DND-41 (cell line): ENCODE measurements around the gene SCT.
"Not testable (repeated sequence)": the region's sequence is repeated elsewhere in the genome, so short reads cannot be mapped to it uniquely, and the experiment has no call there.

Source experiments
- ATAC-seq: fragments of 200-7000 bp; cut with Tn5 transposase; 3 replicates; pipeline ENCODE4 v1.9.1; 2021; ENCODE audit warnings: low read depth; ENCODE audit not compliant: insufficient read depth
- DNase-seq: peaks from one replicate; pipeline ENCODE4 v3.0.0-alpha.2; 2020
- H2AFZ ChIP-seq: 2 replicates; pipeline ENCODE4 v1.6.0; 2012; ENCODE audit warnings: low read depth, low read length
- H3K27ac ChIP-seq: 2 replicates; pipeline ENCODE4 v1.5.1; 2012; ENCODE audit warnings: low read length, inconsistent platforms
- H3K27me3 ChIP-seq: fragments of 200-600 bp; sonication (generic); 2 replicates; pipeline ENCODE4 v1.6.0; 2012; ENCODE audit warnings: low read length, mild to moderate bottlenecking, inconsistent platforms; ENCODE audit not compliant: insufficient read depth, poor library complexity
- H3K36me3 ChIP-seq: 2 replicates; pipeline ENCODE4 v1.5.1; 2012; ENCODE audit warnings: low read length, inconsistent platforms; ENCODE audit not compliant: insufficient read depth
- H3K4me1 ChIP-seq: 2 replicates; pipeline ENCODE4 v1.5.1; 2012; ENCODE audit warnings: mild to moderate bottlenecking, low read length; ENCODE audit not compliant: insufficient read depth
- H3K4me2 ChIP-seq: 2 replicates; pipeline ENCODE4 v1.6.0; 2012; ENCODE audit warnings: mild to moderate bottlenecking, moderate library complexity, low read length, inconsistent platforms; ENCODE audit not compliant: insufficient read depth
- H3K4me3 ChIP-seq, 2 experiments: fragments of 200-600 bp in 1 of 2; shearing (Covaris generic) in 1 of 2; 2 replicates each; pipeline ENCODE4 v1.5.1; 2012 to 2016; ENCODE audit warnings: inconsistent platforms in 2 of 2, low read length in 2 of 2, mild to moderate bottlenecking in 2 of 2, low read depth in 1 of 2, moderate library complexity in 1 of 2
- H3K79me2 ChIP-seq: 2 replicates; pipeline ENCODE4 v1.6.0; 2012; ENCODE audit warnings: low read length, inconsistent platforms; ENCODE audit not compliant: insufficient read depth
- H3K9ac ChIP-seq: 2 replicates; pipeline ENCODE4 v1.6.0; 2012; ENCODE audit warnings: low read depth, mild to moderate bottlenecking, inconsistent platforms, low read length, moderate library complexity
- H3K9me3 ChIP-seq: 2 replicates; pipeline ENCODE4 v1.5.1; 2012; ENCODE audit warnings: low read length, moderate library complexity, mild to moderate bottlenecking, inconsistent platforms; ENCODE audit not compliant: insufficient read depth, severe bottlenecking
- H4K20me1 ChIP-seq: 2 replicates; pipeline ENCODE4 v1.6.0; 2012; ENCODE audit warnings: low read length; ENCODE audit not compliant: insufficient read depth
- EZH2 ChIP-seq: IDR thresholded peaks from 3 replicates; pipeline ENCODE4 v1.6.1; 2012; ENCODE audit warnings: borderline replicate concordance, low read depth, mild to moderate bottlenecking, moderate library complexity, low read length, inconsistent platforms; ENCODE audit not compliant: severe bottlenecking
- TF ChIP-seq, protein P1 (sequence below): IDR thresholded peaks from 2 replicates; pipeline ENCODE4 v1.5.1; 2012; ENCODE audit warnings: borderline replicate concordance, low read length, moderate library complexity, mild to moderate bottlenecking; ENCODE audit not compliant: poor library complexity, severe bottlenecking; ENCODE audit errors: extremely low read depth

Gene SCT

DNA sequence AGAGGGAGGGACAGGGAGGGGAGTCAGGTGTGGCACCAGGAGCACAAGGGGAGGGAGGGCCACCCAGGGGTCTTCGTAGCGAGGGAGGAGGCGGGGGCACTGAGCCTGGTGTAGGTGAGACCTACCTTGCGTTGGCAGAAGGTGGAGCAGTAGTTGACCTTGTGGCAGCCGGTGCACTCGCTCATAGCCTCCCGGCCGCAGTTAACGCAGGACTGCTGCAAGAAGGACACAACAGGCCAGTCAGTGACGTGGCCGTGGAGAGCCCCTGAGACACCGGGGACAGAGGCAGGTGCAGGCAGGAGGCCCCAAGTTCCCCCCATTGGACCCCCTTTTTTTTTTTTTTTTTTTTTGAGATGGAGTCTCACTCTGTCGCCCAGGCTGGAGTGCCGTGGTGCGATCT is 26.9 kb upstream of the SCT start:
- H3K36me3 ChIP-seq = peaks cover 75% of the 10 kb centered on the region
- DNase-seq = no peak

DNA sequence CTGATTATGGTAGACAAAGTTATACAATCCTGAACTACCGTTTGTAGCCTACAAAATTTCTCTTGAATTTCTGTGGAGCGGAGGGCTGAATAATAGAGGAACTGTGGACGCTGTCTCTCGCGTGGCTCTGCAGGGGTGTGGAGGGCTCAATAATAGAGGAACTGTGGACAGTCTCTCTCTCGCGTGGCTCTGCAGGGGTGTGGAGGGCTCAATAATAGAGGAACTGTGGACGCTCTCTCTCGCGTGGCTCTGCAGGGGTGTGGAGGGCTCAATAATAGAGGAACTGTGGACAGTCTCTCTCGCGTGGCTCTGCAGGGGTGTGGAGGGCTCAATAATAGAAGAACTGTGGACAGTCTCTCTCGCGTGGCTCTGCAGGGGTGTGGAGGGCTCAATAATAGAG is 26.2 kb upstream of the SCT start:
- not testable (repeated sequence) for ATAC-seq

More for the DNA sequence above, 26.9 kb upstream of the SCT start:
- H3K9ac ChIP-seq = no peak overlapping the region
- H3K27me3 ChIP-seq = no peaks in the 10 kb centered on the region
- no peak overlapping the region for H2AFZ ChIP-seq
- peaks cover 15% of the 10 kb centered on the region for H4K20me1 ChIP-seq
- H3K4me3 ChIP-seq = no peak overlapping the region
- no peaks in the 10 kb centered on the region for H3K4me1 ChIP-seq
- H3K4me2 ChIP-seq = no peak overlapping the region
- H3K79me2 ChIP-seq = no peaks in the 10 kb centered on the region
- TF ChIP-seq, protein P1, sequence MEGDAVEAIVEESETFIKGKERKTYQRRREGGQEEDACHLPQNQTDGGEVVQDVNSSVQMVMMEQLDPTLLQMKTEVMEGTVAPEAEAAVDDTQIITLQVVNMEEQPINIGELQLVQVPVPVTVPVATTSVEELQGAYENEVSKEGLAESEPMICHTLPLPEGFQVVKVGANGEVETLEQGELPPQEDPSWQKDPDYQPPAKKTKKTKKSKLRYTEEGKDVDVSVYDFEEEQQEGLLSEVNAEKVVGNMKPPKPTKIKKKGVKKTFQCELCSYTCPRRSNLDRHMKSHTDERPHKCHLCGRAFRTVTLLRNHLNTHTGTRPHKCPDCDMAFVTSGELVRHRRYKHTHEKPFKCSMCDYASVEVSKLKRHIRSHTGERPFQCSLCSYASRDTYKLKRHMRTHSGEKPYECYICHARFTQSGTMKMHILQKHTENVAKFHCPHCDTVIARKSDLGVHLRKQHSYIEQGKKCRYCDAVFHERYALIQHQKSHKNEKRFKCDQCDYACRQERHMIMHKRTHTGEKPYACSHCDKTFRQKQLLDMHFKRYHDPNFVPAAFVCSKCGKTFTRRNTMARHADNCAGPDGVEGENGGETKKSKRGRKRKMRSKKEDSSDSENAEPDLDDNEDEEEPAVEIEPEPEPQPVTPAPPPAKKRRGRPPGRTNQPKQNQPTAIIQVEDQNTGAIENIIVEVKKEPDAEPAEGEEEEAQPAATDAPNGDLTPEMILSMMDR = no peak
- TF ChIP-seq EZH2 = no peak
- H3K27ac ChIP-seq = no peak overlapping the region
- ATAC-seq = no peak
- no peaks in the 10 kb centered on the region for H3K9me3 ChIP-seq

GRCh38 chr11:650482-650881 is 23.5 kb upstream of the SCT start:
- no peaks in the 10 kb centered on the region for H4K20me1 ChIP-seq
- no peak overlapping the region for H3K4me2 ChIP-seq
- H3K36me3 ChIP-seq = peaks cover 69% of the 10 kb centered on the region
- no peaks in the 10 kb centered on the region for H3K9me3 ChIP-seq
- no peaks in the 10 kb centered on the region for H3K4me1 ChIP-seq
- DNase-seq = no peak
- H3K27me3 ChIP-seq = no peaks in the 10 kb centered on the region
- H3K27ac ChIP-seq = no peak overlapping the region
- no peak overlapping the region for H2AFZ ChIP-seq
- H3K4me3 ChIP-seq = no peak overlapping the region
- no peak overlapping the region for H3K9ac ChIP-seq
- ATAC-seq = no peak
- no peaks in the 10 kb centered on the region for H3K79me2 ChIP-seq
- TF ChIP-seq, protein P1 = no peak
- no peak for TF ChIP-seq EZH2

More for the DNA sequence above, 26.2 kb upstream of the SCT start:
- H3K79me2 ChIP-seq, H3K4me1 ChIP-seq, H3K4me3 ChIP-seq, H3K9me3 ChIP-seq, H3K9ac ChIP-seq, H3K4me2 ChIP-seq, DNase-seq, H2AFZ ChIP-seq, H3K27ac ChIP-seq, H3K27me3 ChIP-seq: not testable (repeated sequence)
- peaks cover 11% of the 10 kb centered on the region for H4K20me1 ChIP-seq
- H3K36me3 ChIP-seq = peaks cover 73% of the 10 kb centered on the region

GRCh38 chr11:647672-648158 is 20.7 kb upstream of the SCT start:
- not testable (repeated sequence) for H3K27ac ChIP-seq, H3K27me3 ChIP-seq, H4K20me1 ChIP-seq, ATAC-seq, H3K9me3 ChIP-seq, H3K4me3 ChIP-seq, H3K79me2 ChIP-seq, H2AFZ ChIP-seq, H3K9ac ChIP-seq, DNase-seq, H3K4me1 ChIP-seq, H3K4me2 ChIP-seq
- H3K36me3 ChIP-seq = peaks cover 66% of the 10 kb centered on the region
